Breast epithelium (tissue), 3 donors: Measurements from ENCODE around the gene LEPROT.

ENCODE experiments used
- CTCF ChIP-seq, 3 donors: fragments of 450-650 bp; IDR thresholded peaks; one replicate each; pipeline ENCODE4 v1.5.1; 2016 to 2017; ENCODE audit warnings: antibody characterized with exemption in 3 of 3, mild to moderate bottlenecking in 3 of 3, moderate library complexity in 3 of 3
- POLR2A ChIP-seq: fragments of 450-650 bp; IDR thresholded peaks from one replicate; pipeline ENCODE4 v1.6.1; 2016; ENCODE audit warnings: antibody characterized with exemption, mild to moderate bottlenecking, moderate library complexity

- TF ChIP-seq CTCF (IDR thresholded peaks at IDR 0.05) (no peak), POLR2A (no peak)
These were observed 8.0 kb upstream of the LEPROT start for GRCh38 chr1:65412256-65412983.
